Measurements from ENCODE around the gene PTTG1IP.

DNA sequence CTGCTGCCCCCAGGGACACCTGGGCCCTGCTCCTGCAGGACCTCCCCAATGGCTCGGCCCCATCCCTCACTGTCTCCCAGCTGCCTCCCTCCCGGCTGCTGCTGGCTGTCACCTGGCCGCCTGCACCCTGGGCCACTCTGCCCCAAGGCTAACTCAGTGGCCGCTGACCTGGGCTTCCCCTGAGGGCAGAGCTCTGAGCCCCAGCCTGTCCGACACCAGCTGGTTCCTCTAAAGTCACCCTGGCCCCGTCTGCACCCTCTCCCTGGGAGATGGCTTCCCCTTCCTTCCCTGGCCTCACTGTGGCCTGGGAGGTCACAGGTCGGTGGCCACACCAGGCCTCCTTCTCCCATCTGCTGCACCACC is 32.2 kb upstream of the PTTG1IP start:
- TF ChIP-seq, protein P1, sequence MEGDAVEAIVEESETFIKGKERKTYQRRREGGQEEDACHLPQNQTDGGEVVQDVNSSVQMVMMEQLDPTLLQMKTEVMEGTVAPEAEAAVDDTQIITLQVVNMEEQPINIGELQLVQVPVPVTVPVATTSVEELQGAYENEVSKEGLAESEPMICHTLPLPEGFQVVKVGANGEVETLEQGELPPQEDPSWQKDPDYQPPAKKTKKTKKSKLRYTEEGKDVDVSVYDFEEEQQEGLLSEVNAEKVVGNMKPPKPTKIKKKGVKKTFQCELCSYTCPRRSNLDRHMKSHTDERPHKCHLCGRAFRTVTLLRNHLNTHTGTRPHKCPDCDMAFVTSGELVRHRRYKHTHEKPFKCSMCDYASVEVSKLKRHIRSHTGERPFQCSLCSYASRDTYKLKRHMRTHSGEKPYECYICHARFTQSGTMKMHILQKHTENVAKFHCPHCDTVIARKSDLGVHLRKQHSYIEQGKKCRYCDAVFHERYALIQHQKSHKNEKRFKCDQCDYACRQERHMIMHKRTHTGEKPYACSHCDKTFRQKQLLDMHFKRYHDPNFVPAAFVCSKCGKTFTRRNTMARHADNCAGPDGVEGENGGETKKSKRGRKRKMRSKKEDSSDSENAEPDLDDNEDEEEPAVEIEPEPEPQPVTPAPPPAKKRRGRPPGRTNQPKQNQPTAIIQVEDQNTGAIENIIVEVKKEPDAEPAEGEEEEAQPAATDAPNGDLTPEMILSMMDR (IDR thresholded peaks at IDR 0.05), result no peak
- no peak for TF ChIP-seq POLR2A (IDR thresholded peaks at IDR 0.05)

Measured in testis (tissue), 2 donors.